Stimulated activated CD4-positive, alpha-beta T cell treated with anti-CD3 and anti-CD28 coated beads, Interleukin-15, amount 100 ng/mL, for 24 hours (primary cell): ENCODE measurements around the gene RPTOR.

ENCODE experiments used
- DNase-seq: peaks from one replicate; pipeline ENCODE4 v3.0.0-alpha.2; 2020

Gene RPTOR

GRCh38 chr17:80701730-80702129 lies 157.1 kb downstream of the RPTOR start:
- DNase-seq = no peak

GRCh38 chr17:80702315-80703141 lies 157.9 kb downstream of the RPTOR start:
- no peak for DNase-seq

GRCh38 chr17:80703142-80703478 lies 158.5 kb downstream of the RPTOR start:
- peak; percentile 18 for DNase-seq

GRCh38 chr17:80704381-80704819 lies 159.8 kb downstream of the RPTOR start:
- DNase-seq = no peak

- DNase-seq = no peak
These were observed 160.3 kb downstream of the RPTOR start for GRCh38 chr17:80704894-80705293.

GRCh38 chr17:80705988-80706387 lies 161.3 kb downstream of the RPTOR start:
- DNase-seq = no peak

GRCh38 chr17:80706463-80706867 lies 161.8 kb downstream of the RPTOR start:
- no peak for DNase-seq

- DNase-seq = no peak
These were observed 163.8 kb downstream of the RPTOR start for GRCh38 chr17:80708480-80708879.

GRCh38 chr17:80709090-80709695 lies 164.6 kb downstream of the RPTOR start:
- DNase-seq = no peak

- no peak for DNase-seq
These were observed 166.2 kb downstream of the RPTOR start for GRCh38 chr17:80710714-80711302.

- no peak for DNase-seq
These were observed 167.5 kb downstream of the RPTOR start for GRCh38 chr17:80712089-80712488.

GRCh38 chr17:80712606-80713005 lies 168.0 kb downstream of the RPTOR start:
- no peak for DNase-seq

- DNase-seq = no peak
These were observed 172.5 kb downstream of the RPTOR start for GRCh38 chr17:80716986-80717719.

- DNase-seq = no peak
These were observed 173.1 kb downstream of the RPTOR start for GRCh38 chr17:80717720-80718083.

- DNase-seq = no peak
These were observed 173.8 kb downstream of the RPTOR start for GRCh38 chr17:80718428-80718827.

GRCh38 chr17:80719449-80719848 lies 174.8 kb downstream of the RPTOR start:
- DNase-seq = no peak

GRCh38 chr17:80720610-80721577 lies 176.3 kb downstream of the RPTOR start:
- peak; percentile 77 for DNase-seq

- DNase-seq = no peak
These were observed 178.0 kb downstream of the RPTOR start for GRCh38 chr17:80722661-80723060.

- no peak for DNase-seq
These were observed 180.2 kb downstream of the RPTOR start for GRCh38 chr17:80724775-80725266.

GRCh38 chr17:80725517-80725916 lies 180.9 kb downstream of the RPTOR start:
- DNase-seq = no peak

GRCh38 chr17:80726558-80727408 lies 182.1 kb downstream of the RPTOR start:
- no peak for DNase-seq
